HUES6 (cell line): ENCODE measurements around the gene POLD3.

Experiments
- H3K27ac ChIP-seq: 2 replicates; pipeline ENCODE4 v1.7.0; 2013; ENCODE audit warnings: low read depth, mild to moderate bottlenecking, low read length, inconsistent platforms
- H3K27me3 ChIP-seq: 2 replicates; pipeline ENCODE4 v1.6.1; 2013; ENCODE audit warnings: low read length; ENCODE audit not compliant: control insufficient read depth, insufficient read depth
- H3K36me3 ChIP-seq: 2 replicates; pipeline ENCODE4 v1.6.1; 2013; ENCODE audit warnings: low read length; ENCODE audit not compliant: control insufficient read depth, insufficient read depth
- H3K4me1 ChIP-seq: 2 replicates; pipeline ENCODE4 v1.6.1; 2013; ENCODE audit warnings: low read length; ENCODE audit not compliant: control insufficient read depth, insufficient read depth
- H3K4me3 ChIP-seq: 2 replicates; pipeline ENCODE4 v1.5.1; 2013; ENCODE audit warnings: low read depth, low read length
- H3K9ac ChIP-seq: one replicate; pipeline ENCODE4 v1.6.1; 2013; ENCODE audit warnings: mild to moderate bottlenecking, low read length
- H3K9me3 ChIP-seq: 2 replicates; pipeline ENCODE4 v1.6.1; 2013; ENCODE audit warnings: low read depth, low read length; ENCODE audit not compliant: control insufficient read depth, insufficient read depth

The POLD3 gene

DNA sequence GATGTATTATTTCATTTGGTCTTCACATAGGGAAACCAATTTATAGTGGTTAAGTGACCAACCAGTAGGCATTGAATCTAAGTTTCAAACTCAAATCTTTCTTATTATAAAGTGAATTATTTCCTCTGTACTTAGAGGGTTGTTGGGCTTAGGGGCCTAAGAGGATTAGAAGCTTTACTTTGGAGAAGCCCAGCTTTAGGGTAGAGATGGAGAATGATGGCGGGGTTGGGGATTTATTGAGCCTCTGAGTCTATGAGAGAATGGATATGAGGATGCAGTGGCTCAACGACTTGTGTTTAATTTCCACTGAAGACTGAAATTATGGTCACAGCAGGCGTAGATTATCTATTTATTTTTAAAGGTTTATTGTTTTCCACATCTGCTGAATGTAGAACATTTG lies 83.4 kb downstream of the POLD3 start:
- H3K4me3 ChIP-seq: no peak overlapping the region
- H3K27ac ChIP-seq: no peak overlapping the region

DNA sequence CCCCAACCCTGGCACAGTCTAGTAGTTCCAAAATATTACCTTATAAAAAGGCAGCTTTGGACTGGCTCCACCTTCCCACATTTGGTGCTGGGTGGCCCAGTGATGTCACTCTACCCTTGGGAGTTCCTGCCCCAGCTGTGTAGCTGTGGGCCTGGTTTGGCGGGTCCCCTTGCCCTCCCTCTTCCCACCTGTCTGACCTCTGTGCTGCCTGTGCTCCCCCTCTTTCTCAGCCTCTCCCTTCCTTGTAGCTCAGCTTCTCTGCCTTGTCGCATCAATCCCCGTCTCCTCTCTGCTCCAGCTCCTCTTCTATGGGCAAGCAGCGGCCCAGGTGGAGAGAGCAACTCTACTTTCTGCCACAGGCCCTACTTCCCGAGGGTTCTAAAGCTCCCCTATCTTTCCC lies 84.2 kb downstream of the POLD3 start:
- Histone ChIP-seq H3K27me3 (no peaks in the 10 kb centered on the region), H3K4me1 (no peaks in the 10 kb centered on the region), H3K4me3 (no peak overlapping the region), H3K36me3 (no peaks in the 10 kb centered on the region), H3K9ac (no peak overlapping the region), H3K27ac (no peak overlapping the region), H3K9me3 (peaks cover 3% of the 10 kb centered on the region; the same call in 1 of the 2 replicates)

More for the DNA sequence above, 83.4 kb downstream of the POLD3 start:
- Histone ChIP-seq H3K9ac (no peak overlapping the region), H3K27me3 (no peaks in the 10 kb centered on the region), H3K36me3 (no peaks in the 10 kb centered on the region), H3K9me3 (peaks cover 3% of the 10 kb centered on the region; the same call in 1 of the 2 replicates), H3K4me1 (no peaks in the 10 kb centered on the region)

DNA sequence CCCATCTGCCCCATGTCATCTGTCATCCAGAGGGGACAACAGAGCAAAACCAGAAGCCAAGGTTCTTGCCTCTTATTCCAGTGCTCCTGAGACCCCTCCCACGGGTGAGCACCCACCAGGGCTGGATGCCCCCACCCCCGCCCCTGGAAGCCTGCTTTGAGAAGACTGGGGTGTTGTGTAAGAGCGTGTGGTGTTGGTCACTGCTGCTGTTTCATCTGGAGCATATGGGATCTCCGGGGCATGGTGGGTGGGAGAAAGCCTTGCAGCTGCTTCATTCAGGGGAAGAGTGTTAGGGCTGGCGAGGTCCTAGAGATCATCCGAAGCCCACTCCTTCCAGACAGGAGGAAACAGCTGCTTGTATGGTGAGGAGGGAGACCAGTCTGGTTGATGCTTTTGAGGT lies 84.7 kb downstream of the POLD3 start:
- Histone ChIP-seq H3K27ac (no peak overlapping the region), H3K9ac (no peak overlapping the region), H3K36me3 (no peaks in the 10 kb centered on the region), H3K27me3 (no peaks in the 10 kb centered on the region), H3K4me3 (no peak overlapping the region), H3K9me3 (peaks cover 3% of the 10 kb centered on the region; the same call in 1 of the 2 replicates), H3K4me1 (no peaks in the 10 kb centered on the region)

DNA sequence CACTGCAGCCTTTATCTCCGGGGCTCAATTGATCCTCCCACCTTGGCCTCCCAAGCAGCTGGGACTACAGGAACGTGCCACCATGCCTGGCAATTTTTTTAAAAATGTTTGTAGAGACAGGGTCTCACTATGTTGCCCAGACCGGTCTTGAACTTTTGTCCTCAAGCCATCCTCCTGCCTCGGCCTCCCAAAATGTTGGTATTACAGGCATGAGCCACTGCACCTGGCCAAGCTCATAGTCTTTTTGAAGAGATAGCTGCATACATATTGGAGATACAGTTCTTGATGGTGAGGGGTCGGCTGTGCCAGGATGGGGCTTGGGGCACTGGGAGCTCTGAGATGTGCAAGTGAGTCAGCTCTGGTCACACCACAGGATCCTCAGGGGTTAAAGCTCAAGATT lies 85.7 kb downstream of the POLD3 start:
- peaks cover 3% of the 10 kb centered on the region; the same call in 1 of the 2 replicates for H3K9me3 ChIP-seq
- no peak overlapping the region for H3K9ac ChIP-seq
- no peak overlapping the region for H3K27ac ChIP-seq
- H3K4me1 ChIP-seq: no peaks in the 10 kb centered on the region
- no peak overlapping the region for H3K4me3 ChIP-seq
- no peaks in the 10 kb centered on the region for H3K36me3 ChIP-seq
- peaks cover 8% of the 10 kb centered on the region; the same call in 1 of the 2 replicates for H3K27me3 ChIP-seq

DNA sequence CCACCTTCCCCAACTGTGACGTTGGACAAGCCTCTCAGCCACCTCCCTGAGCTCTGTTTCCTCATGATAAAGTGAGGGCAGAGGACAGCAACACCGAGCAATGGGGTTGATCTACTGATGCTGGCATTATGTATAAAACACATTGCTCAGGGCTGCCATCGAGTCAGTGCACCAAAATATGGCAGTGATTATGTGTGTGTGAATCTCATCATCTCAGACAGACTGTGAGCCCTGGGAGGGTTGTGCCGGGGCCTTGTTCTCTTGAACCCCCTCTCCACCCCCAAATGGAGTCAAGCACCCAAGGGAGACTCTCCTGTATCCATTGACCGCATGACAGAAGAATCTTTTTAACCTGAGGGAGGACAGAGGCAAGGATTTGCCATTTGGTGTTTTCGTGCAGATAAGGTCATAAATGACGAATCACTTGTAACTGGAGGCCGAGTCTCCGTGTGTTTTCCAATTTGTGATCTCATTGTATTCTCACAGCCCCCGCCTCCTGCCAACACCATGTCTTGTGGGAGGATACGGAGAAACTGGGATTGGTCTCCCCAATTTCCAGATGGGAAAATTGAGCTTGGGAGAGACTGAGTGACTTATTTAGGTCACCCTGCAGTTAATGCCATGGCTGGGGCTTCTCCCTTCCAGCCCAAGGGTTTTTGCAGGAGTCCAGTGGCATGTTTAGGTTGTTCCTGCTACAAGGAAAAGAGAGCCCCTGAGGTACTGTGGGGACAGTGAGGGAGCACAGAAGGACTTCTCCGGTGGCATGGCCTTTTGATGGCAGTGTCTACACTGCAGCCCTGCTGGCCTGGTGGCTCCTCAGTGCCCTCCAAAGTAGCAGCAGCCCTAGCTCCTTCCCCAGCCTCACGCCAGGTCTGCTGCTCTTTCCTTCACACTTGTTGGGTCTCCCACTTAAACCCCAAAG lies 86.5 kb downstream of the POLD3 start:
- H3K9ac ChIP-seq: no peak overlapping the region
- no peaks in the 10 kb centered on the region for H3K36me3 ChIP-seq
- peaks cover 3% of the 10 kb centered on the region; the same call in 1 of the 2 replicates for H3K9me3 ChIP-seq
- no peaks in the 10 kb centered on the region for H3K4me1 ChIP-seq
- no peak overlapping the region for H3K27ac ChIP-seq
- no peak overlapping the region for H3K4me3 ChIP-seq
- H3K27me3 ChIP-seq: peaks cover 11% of the 10 kb centered on the region; the same call in 1 of the 2 replicates

DNA sequence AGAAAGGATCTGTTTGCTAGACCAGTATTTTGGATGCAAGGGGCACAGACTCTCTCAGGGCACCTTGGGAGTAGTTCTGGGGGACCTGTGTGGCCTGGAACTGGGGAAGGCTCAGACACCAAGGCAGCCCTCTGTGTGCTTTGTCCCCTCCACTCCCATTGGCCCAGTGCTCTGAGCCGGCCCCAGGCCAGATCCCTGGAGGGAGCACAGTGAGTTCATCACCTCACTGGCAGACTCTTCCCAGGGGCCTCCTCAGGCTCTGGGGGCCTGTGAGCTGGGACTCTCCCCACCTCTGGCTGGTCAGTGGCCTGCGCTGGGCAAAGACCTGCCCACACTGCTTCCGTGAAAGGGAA lies 87.1 kb downstream of the POLD3 start:
- no peaks in the 10 kb centered on the region for H3K4me1 ChIP-seq
- H3K9ac ChIP-seq: no peak overlapping the region
- H3K27me3 ChIP-seq: peaks cover 14% of the 10 kb centered on the region; the same call in 1 of the 2 replicates
- H3K27ac ChIP-seq: no peak overlapping the region
- H3K4me3 ChIP-seq: no peak overlapping the region
- peaks cover 2% of the 10 kb centered on the region; the same call in 1 of the 2 replicates for H3K9me3 ChIP-seq
- H3K36me3 ChIP-seq: no peaks in the 10 kb centered on the region

DNA sequence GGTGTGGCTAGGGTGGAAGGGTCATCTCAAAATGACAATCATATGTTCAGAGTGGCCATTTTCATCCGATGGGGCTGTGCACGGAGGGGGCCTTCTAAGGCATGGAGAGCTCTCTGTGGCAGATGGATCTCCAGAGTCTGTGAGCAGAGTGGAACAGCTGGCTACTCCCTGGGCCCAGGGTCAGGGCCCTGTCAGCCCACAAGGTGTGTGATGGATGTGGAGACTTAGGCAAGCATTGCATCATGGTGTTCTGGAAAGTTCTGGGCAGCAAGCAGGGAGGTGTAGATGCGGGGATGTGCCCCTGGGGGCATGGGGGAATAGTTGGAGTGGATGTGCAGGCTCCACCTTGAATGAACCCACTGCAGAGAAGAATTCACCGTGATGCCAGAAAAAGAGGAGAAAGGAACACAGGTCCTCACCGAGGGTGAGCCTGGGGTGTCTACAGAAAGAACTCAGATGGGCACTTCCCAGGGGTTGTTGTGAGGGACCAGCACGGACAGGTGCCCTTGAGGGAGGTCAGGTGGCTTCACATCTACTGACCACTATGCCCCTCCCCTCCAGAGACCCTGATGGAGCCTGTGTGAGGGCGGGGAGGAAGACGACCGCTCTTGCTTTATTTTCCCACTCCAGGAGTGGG lies 87.8 kb downstream of the POLD3 start:
- Histone ChIP-seq H3K36me3 (no peaks in the 10 kb centered on the region), H3K9me3 (no peaks in the 10 kb centered on the region), H3K27ac (no peak overlapping the region), H3K4me3 (no peak overlapping the region), H3K27me3 (peaks cover 14% of the 10 kb centered on the region; the same call in 1 of the 2 replicates), H3K4me1 (no peaks in the 10 kb centered on the region), H3K9ac (no peak overlapping the region)

DNA sequence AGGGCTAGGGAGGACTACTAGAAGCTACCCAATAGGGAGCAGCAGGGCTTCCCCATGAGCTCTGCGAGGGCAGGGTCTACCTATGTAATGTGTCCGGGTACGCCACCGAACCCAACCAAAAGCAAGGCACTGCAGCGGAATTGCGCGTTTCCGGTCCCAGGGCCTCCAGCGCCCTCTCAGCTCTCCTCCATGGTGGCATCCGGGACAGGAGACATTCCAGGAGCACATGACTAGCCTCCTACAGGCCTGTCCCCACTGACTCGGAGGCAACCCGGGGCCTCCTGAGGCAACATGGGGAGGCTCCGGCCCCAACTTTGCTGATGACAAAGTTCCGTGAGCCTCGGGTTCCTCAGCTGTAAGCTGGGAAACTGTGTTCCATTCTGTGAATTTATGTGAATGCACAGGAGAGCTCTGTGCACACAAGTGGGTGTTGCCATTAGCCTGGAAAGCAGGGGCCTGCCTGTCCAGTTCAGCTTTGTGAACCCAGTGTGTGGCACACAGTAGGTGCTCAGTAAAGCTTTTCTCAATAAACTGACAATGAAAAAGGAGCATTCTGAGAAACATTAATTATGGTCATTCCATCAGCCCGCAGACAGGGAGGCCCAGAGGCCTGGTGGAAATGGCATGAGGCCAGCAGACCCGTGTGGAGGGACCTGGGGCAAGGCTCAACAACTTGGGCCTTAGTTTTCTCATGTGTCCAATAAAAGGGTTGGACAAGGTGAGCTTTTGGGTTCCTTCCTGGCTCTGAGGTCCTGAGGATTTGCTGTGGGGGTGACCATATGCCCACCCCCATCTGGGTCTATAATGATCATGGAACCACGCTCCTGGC lies 88.5 kb downstream of the POLD3 start:
- no peaks in the 10 kb centered on the region for H3K36me3 ChIP-seq
- H3K9me3 ChIP-seq: peaks cover 2% of the 10 kb centered on the region; the same call in 1 of the 2 replicates
- H3K9ac ChIP-seq: no peak overlapping the region
- no peak overlapping the region for H3K27ac ChIP-seq
- no peaks in the 10 kb centered on the region for H3K4me1 ChIP-seq
- no peak overlapping the region for H3K4me3 ChIP-seq
- peaks cover 14% of the 10 kb centered on the region; the same call in 1 of the 2 replicates for H3K27me3 ChIP-seq

DNA sequence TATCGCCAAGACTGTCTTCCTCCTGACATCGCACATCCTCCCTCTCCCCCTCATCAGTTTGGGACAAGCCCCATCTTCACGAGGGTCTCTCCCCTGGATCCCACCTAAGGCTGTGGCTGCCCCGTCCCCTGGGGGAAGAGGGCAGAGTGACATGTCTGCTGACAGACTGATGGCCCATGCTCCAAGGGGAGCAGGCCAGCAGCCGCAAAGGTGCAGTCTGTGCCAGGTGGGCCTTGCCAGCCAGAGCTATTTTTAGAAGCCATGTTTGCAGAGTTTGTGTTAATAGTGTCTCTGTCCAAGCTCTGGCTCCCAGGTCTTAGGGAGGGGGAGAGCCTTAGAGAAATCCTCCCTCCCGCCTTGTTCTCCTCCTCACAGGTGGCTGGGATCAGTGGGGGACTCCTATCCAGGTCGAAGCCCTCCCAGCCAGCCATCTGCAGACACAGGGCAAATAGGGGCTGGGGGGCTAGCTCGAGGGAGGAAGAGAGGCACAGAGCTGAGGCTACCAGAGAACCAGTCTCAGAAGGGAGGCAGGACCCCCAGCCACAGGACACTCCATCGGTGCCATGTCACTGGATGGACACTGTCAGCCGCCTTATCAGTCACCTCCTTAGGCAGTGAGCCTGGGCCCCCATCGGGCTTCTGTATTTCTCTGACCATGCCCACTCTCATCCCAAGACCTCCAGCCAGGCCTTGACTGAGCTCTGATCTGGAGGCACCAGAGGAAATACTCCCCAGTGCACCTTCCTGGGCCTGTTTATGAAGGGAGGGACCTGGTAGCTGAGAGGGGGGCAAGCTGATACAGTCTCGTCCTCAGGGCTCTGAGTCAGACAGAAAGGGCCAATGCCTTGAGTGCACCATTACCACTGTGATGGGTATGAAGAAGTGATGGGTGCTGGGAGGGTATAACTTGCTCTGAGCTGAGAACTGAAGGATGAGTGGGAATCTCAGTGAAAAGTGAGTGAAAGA lies 89.6 kb downstream of the POLD3 start:
- Histone ChIP-seq H3K27ac (no peak overlapping the region), H3K9me3 (peaks cover 3% of the 10 kb centered on the region; the same call in 1 of the 2 replicates), H3K36me3 (no peaks in the 10 kb centered on the region), H3K9ac (no peak overlapping the region), H3K4me1 (no peaks in the 10 kb centered on the region), H3K27me3 (peaks cover 14% of the 10 kb centered on the region; the same call in 1 of the 2 replicates), H3K4me3 (no peak overlapping the region)
